Suprapubic skin (tissue), 4 donors: ENCODE data around the gene VSIR. TPM values are rescaled to one million over a fixed set of nuclear protein-coding genes. Genes with fewer than 3 reads are reported as not detected.

Experiments used
- DNase-seq, 2 donors: peaks; one replicate each; pipeline ENCODE4 v3.0.0-alpha.2; 2019; ENCODE audit warnings: low spot score in 2 of 2
- H3K27ac ChIP-seq: fragments of 200-600 bp; sonication (generic); one replicate; pipeline ENCODE4 v1.5.1; 2019
- H3K27me3 ChIP-seq: fragments of 200-600 bp; sonication (generic); one replicate; pipeline ENCODE4 v1.5.1; 2019
- H3K36me3 ChIP-seq: fragments of 200-600 bp; sonication (generic); one replicate; pipeline ENCODE4 v1.5.1; 2019
- H3K4me1 ChIP-seq: fragments of 200-600 bp; sonication (generic); one replicate; pipeline ENCODE4 v1.5.1; 2019
- H3K4me3 ChIP-seq: fragments of 200-600 bp; sonication (generic); one replicate; pipeline ENCODE4 v1.5.1; 2019; ENCODE audit warnings: mild to moderate bottlenecking
- H3K9me3 ChIP-seq: fragments of 200-600 bp; sonication (generic); one replicate; pipeline ENCODE4 v1.5.1; 2019
- EP300 ChIP-seq: sonication (generic); formaldehyde crosslinking; IDR thresholded peaks from one replicate; pipeline ENCODE4 v1.6.1; 2017; ENCODE audit warnings: antibody characterized with exemption
- POLR2A ChIP-seq, 2 donors: fragments of 450-650 bp; IDR thresholded peaks; one replicate each; pipeline ENCODE4 v1.6.1; 2017; ENCODE audit warnings: antibody characterized with exemption in 2 of 2, mild to moderate bottlenecking in 2 of 2, moderate library complexity in 2 of 2
- POLR2AphosphoS5 ChIP-seq, 3 donors: sonication (generic); formaldehyde crosslinking; IDR thresholded peaks; one replicate each; pipeline ENCODE4 v1.6.1; 2017; ENCODE audit warnings: antibody characterized with exemption in 3 of 3
- WGBS: methylation state at CpG from one replicate; pipeline ENCODE4 v1.1.5; 2018; 5-methylcytosine and 5-hydroxymethylcytosine counted together
- total RNA-seq, 4 donors: library from RNA; depleted of rRNA; stranded (reverse); fragments of >200 nt; gene quantifications; one replicate each; pipeline ENCODE4 v1.1.0, GENCODE V29; 2016
- TF ChIP-seq, protein P1 (sequence below), 2 donors: fragments of 200-600 bp in 1 of 2; fragments of 450-650 bp in 1 of 2; sonication (generic) in 1 of 2; IDR thresholded peaks; one replicate each; pipeline ENCODE4 v1.5.1; 2016 to 2019; ENCODE audit warnings: antibody characterized with exemption in 2 of 2, mild to moderate bottlenecking in 1 of 2, moderate library complexity in 1 of 2

VSIR gene
- total RNA-seq, 4 donors from 2014 or later = 16.3 to 50.7 (median 33.6) TPM

DNA sequence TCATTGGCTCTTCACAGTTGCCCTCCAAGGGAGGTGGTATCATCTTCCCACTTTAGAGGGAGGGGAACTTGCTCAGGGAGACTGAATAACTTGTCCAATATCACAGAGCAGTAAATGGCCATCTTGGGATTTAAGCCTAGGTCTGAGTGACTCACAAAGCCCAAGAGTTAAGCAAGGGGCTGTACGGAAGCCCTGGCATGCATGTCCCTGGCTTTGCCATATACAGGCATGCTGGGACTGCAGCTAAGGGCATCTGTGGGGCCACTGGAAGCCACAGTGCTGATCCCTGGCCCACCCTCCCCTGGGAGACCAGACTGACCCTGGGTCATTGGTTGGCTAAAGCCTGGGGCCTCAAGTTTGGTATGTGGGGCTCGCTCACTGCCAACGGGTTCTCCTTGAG lies 3.1 kb downstream of the VSIR start:
- peak overlapping the region; percentile 73 for H3K4me3 ChIP-seq
- WGBS = 100% methylated on average over 2 of the region's 3 CpGs
- no peaks in the 10 kb centered on the region for H3K27me3 ChIP-seq
- no peaks in the 10 kb centered on the region for H3K9me3 ChIP-seq
- no peaks in the 10 kb centered on the region for H3K36me3 ChIP-seq
- H3K4me1 ChIP-seq = peaks cover 90% of the 10 kb centered on the region
- TF ChIP-seq POLR2A (IDR thresholded peaks at IDR 0.05) (no peak), EP300 (no peak), POLR2AphosphoS5 (IDR thresholded peaks at IDR 0.05) (no peak)
- TF ChIP-seq, protein P1, sequence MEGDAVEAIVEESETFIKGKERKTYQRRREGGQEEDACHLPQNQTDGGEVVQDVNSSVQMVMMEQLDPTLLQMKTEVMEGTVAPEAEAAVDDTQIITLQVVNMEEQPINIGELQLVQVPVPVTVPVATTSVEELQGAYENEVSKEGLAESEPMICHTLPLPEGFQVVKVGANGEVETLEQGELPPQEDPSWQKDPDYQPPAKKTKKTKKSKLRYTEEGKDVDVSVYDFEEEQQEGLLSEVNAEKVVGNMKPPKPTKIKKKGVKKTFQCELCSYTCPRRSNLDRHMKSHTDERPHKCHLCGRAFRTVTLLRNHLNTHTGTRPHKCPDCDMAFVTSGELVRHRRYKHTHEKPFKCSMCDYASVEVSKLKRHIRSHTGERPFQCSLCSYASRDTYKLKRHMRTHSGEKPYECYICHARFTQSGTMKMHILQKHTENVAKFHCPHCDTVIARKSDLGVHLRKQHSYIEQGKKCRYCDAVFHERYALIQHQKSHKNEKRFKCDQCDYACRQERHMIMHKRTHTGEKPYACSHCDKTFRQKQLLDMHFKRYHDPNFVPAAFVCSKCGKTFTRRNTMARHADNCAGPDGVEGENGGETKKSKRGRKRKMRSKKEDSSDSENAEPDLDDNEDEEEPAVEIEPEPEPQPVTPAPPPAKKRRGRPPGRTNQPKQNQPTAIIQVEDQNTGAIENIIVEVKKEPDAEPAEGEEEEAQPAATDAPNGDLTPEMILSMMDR (IDR thresholded peaks at IDR 0.05) = no peak
- H3K27ac ChIP-seq = peak overlapping the region; percentile 88
- DNase-seq = no peak

DNA sequence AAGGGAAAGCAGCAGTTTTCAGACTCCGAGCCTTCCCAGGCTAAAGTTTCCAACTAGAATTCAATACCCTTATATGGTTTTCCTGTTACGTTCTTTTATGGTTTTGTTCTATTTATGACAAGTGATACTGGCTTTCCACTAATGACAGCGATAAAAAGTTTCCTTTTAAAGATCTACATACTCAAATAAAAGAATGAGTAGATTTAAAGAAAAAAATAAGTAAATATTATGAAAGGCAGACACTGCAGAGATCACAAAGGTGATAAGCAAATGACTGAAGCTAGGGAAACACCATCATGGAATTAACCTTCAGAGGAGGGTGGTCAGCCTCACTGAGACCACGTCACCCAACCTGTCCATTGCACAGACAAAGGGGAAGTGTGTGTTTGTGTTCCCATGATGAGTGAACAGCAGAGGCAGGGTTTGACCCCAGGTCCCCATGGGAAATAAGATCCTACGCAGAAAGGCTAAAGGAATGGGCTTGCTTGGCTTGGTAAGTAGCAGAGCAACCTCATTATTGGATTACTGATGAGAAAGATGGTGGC lies 4.0 kb downstream of the VSIR start:
- H3K27me3 ChIP-seq = no peaks in the 10 kb centered on the region
- peak overlapping the region; percentile 86 for H3K27ac ChIP-seq
- TF ChIP-seq POLR2A (IDR thresholded peaks at IDR 0.05) (no peak), POLR2AphosphoS5 (IDR thresholded peaks at IDR 0.05) (no peak), EP300 (no peak)
- TF ChIP-seq, protein P1 (IDR thresholded peaks at IDR 0.05) = no peak
- no peaks in the 10 kb centered on the region for H3K36me3 ChIP-seq
- H3K9me3 ChIP-seq = no peaks in the 10 kb centered on the region
- WGBS = 35% methylated on average over 5 of the region's 5 CpGs
- peak overlapping the region; percentile 73 for H3K4me3 ChIP-seq
- H3K4me1 ChIP-seq = peaks cover 93% of the 10 kb centered on the region
- no peak for DNase-seq

DNA sequence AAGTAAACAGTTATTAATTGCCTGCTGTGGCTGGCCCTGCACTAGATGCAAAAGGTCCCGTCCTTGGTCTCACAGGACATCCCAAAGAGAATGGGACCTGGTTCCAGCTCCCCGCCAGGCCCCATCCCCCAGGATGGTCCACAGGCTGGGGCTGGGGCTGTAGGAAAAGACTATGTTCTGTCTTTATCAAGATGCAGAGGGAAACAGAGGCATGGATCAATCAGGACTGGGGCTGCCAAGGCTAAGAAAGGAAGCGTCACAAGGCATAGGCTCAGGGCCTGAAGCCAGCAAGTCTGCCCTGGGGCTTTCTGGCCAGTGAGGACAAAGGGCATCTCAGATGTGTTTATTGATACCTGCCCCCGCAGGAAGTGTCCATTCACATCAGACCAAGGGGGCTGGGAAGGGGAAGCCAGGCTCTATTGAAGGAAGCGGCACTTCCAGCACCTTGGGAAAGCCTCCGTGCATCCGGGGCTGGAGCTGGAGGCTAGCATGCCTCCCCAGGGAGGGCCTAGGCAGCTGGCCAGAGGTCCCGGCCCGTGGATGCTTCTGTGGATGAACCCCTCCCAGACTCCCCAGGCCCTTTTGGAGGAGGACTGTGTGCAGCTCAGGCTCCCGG lies 5.8 kb downstream of the VSIR start:
- Histone ChIP-seq H3K36me3 (no peaks in the 10 kb centered on the region), H3K27ac (peak overlapping the region; percentile 86), H3K4me3 (no peak overlapping the region), H3K9me3 (no peaks in the 10 kb centered on the region), H3K4me1 (peaks cover 89% of the 10 kb centered on the region), H3K27me3 (no peaks in the 10 kb centered on the region)
- no peak for DNase-seq
- 17% methylated on average over 8 of the region's 10 CpGs for WGBS
- no peak for TF ChIP-seq POLR2A (IDR thresholded peaks at IDR 0.05)
- no peak for TF ChIP-seq EP300
- TF ChIP-seq, protein P1 (IDR thresholded peaks at IDR 0.05) = no peak
- TF ChIP-seq POLR2AphosphoS5 (IDR thresholded peaks at IDR 0.05) = no peak

DNA sequence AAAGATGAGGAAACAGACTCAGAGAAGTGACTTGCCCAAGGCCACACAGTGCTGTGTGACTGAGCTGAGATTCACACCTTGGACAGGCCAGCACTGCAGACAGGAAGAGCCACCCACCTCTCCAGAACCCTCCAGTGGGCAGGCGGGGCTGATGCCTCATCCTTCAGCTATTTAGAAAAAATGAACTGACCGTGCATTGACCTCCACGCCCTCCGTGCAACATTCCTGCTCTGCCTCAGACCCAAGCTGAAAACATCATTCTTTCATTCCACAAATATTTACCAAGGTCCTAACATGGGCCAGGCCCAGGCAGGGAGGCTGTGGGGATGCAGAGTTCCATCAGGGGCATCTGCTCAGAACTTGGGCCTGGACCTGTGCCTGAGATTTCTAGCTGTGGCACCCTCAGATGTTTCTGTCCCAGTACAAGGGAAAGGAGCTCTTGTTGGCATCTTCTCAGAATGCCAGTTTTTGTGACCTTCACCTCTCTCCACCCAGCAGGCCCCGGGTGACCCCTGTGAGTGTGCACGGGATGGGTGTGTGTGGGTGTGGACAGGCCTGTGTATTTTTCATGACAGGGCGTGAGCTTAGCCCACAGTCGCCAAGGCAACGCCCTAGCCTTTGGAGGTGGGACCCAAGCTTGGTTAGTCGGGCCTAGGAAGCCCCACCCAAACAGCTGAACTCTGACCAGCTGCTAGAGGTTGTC lies 6.5 kb downstream of the VSIR start:
- H3K4me3 ChIP-seq = no peak overlapping the region
- WGBS = 24% methylated on average over 10 of the region's 10 CpGs
- peaks cover 89% of the 10 kb centered on the region for H3K4me1 ChIP-seq

More for the DNA sequence above, 6.5 kb downstream of the VSIR start:
- peak; percentile 91 to 92 for DNase-seq
- H3K9me3 ChIP-seq = no peaks in the 10 kb centered on the region
- TF ChIP-seq EP300 = peak; percentile 59
- no peak for TF ChIP-seq POLR2A (IDR thresholded peaks at IDR 0.05)
- TF ChIP-seq, protein P1 (IDR thresholded peaks at IDR 0.05) = no peak
- peak in 2 of 3 donors; percentile 46 to 59 for TF ChIP-seq POLR2AphosphoS5 (IDR thresholded peaks at IDR 0.05)
- H3K36me3 ChIP-seq = no peaks in the 10 kb centered on the region
- peak overlapping the region; percentile 86 for H3K27ac ChIP-seq
- no peaks in the 10 kb centered on the region for H3K27me3 ChIP-seq
